Measurements from ENCODE around the gene BEGAIN.

Gene BEGAIN

DNA sequence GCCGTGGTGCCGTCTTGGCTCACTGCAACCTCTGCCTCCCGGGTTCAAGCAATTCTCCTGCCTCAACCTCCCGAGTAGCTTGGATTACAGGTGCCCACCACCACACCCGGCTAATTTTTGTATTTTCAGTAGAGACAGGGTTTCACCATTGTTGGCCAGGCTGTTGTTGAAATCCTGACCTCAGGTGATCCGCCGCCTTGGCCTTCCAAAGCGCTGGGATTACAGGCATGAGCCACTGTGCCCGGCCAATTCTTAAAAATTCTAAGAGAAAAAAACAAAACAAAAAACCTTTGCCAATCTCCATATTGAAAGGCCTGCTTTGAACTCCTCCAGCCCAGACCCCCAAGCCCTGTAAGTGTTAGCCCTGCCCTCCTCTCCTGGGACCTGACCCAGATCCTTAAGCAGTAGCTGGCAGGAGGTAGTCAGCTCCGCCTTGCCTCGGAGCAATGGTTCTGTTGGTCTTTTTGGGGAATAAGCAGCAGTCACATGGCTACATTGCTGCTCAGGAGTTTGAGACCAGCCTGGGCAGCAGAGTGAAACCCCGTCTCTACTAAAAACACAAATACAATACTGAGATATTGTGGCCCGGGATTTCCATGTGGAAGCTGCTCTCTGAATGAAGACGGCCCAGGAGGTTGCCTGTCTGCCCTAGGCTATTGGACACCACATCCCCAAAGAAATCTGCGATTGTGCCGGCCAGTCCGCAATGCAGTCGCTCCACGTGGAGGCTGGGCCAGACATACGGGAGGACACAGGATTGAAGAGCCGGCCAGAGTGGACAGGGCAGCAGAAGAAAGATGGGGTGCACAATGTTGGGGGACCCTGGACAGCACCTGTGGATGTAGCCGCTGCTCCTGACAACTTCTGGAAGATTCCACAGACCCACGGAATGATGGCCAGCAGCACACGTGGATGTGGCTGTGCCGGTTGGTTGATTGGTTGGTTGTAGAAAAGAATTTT lies 28.8 kb upstream of the BEGAIN start:
- no peak for DNase-seq (ENCODE audit: low read depth)

- no peak for DNase-seq (ENCODE audit: low read depth)
Observed at GRCh38 chr14:100614803-100615202, 27.6 kb upstream of the BEGAIN start.

GRCh38 chr14:100612986-100613385 lies 25.8 kb upstream of the BEGAIN start:
- DNase-seq (ENCODE audit: low read depth), result no peak

DNA sequence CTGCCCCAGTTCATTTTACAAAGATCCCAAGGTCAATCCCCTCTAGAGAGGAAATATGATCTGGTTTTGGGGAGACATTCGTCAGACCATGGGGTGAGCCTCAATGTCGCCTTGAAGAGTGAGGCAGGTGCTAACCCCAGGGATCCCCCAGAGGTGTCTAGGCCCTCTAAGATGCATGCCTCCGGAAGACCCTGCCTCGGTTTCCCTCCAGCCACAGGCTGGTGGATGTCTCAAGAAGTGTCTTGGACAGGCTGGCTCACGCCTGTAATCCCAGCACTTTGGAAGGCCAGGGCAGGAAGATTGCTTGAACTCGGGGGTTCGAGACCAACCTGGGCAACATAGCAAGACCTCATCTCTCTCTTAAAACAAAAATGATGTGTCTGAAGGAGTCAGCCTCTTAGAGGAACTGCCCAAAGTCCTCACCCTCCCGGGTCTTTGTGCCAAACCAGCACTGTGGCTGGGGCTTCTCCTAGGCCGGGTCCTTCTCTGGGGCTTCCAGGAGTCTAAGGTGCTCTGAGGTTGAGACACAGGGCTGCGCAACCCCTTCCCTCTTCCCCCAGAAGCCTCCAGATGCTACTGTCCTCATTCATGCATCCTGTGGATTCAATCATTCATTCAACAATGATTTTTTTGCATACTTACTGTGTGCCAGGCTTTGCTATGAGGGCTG lies 24.7 kb upstream of the BEGAIN start:
- no peak for DNase-seq (ENCODE audit: low read depth)

DNA sequence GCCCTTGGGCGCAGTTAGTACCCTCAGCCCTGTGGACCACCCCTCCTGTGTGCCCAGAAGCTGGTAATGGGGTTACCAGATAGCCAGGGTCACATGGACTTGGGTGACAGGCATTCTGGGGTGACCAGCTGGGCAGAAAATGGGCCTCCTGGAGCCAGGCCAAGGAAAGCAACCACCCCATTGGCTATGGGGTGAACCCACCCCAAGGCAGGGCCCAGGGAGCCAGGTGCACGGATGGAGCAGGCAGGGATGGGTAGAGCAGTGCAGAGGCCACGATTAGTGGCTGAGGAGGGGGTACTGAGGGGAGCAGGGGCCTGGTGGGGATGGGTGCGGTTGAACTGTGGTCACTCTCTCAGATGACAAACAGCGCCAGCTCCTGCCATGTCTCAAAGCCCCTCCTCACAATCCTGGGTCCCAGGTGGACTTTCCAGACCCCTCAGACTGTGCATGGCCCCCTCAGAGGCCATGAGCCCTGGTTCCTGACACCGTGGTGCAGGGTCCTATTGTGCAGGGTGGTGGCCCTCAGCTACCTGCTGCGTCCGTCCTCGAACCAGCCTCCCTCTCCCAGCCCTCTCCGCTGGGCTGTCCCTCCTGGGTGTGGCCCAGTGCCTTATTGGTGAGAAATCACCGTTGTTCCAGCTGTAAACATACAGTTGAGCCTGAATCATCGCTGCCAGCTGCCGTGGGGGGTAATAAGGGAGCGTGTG lies 23.4 kb upstream of the BEGAIN start:
- no peak for DNase-seq (ENCODE audit: low read depth)

GRCh38 chr14:100609941-100610391 lies 22.7 kb upstream of the BEGAIN start:
- no peak for DNase-seq (ENCODE audit: low read depth)

DNA sequence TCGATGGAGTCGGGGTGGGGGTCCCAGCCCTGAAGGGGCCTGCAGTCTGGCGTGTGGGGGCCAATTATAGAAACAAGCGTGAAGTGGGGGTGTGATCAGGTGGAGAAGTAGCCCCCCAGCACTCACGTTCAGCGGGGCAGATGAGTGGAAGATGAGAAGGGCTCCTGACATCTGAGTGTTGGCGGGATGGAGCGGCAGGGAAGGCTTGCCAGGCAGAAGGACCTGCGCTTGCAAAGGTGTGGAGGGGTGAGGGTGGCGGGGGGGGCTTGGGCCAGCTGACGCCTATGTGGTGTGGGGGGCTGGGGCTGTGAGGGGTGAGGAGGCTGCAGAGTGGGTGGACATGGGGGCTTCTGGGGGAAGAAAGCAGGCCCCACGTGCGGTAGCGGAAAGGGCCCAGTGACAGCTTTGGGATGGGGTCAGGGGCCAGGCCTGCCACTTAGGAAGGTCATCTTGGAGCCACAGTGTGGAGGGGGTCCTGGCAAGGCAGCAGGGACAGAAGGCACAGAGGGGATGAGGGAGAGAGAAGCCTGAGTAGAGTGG lies 22.2 kb upstream of the BEGAIN start:
- DNase-seq (ENCODE audit: low read depth), result no peak

GRCh38 chr14:100608586-100609330 lies 21.5 kb upstream of the BEGAIN start:
- DNase-seq (ENCODE audit: low read depth), result no peak

DNA sequence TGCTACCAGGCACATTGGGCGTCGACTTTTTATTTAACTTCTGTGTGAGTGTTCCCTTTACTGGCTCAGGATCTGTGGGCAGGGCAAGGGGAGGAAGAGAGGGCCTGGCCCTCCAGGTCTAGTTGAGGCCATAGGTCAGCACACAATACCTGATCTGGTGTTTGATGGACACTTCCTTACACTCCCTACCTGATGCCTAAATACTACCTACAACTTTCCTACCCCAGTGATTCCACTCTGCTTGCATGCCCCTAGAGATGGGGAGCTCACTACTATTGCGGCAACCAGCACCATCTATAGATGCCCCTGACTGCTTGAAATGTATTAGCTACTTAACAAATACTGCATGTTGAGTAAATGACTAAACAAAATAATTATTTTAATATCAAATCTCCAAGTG lies 20.8 kb upstream of the BEGAIN start:
- DNase-seq (ENCODE audit: low read depth), result no peak

DNA sequence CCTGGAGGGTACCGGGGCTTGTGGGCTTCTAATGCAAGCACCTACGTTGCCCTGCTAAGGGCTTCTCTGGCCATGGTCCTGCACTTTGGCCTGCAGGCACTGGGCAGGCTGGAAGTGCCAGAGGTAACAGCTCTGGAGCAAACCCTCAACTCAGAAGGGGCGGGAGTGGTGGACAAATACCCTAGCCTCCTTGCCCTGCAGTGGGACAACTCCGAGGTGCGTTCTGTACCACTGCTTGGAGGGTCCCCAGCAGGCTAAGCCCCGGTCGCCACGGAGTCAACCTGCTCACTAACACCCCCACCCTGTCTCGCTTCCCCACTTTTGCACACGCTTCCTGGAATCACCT lies 20.4 kb upstream of the BEGAIN start:
- no peak for DNase-seq (ENCODE audit: low read depth)

- no peak for DNase-seq (ENCODE audit: low read depth)
Observed at GRCh38 chr14:100606687-100607610, 19.7 kb upstream of the BEGAIN start.

GRCh38 chr14:100605706-100606686 lies 18.8 kb upstream of the BEGAIN start:
- no peak for DNase-seq (ENCODE audit: low read depth)

- no peak for DNase-seq (ENCODE audit: low read depth)
Observed at GRCh38 chr14:100605230-100605629, 18.0 kb upstream of the BEGAIN start.

DNA sequence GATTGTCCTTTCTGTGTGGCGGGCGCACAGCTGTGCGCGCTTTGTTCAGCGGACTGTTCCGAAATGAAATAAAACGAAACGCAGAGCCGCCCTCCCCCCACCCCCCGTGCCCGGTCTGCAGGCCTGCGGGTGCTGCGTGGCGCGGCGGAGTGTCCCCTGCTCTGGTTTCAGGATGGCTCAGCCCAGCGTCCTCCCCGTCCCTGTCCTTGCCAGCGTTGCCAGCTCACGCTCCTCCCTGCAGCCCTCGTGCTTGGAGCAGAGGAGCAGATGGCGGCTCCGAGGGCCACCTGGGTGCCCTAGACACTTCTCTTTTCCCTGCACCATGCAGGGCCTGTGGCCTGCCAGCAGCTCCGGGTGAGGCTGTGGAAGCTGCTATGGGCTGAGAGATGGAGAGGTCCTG lies 17.5 kb upstream of the BEGAIN start:
- no peak for DNase-seq (ENCODE audit: low read depth)

GRCh38 chr14:100604121-100604501 lies 16.9 kb upstream of the BEGAIN start:
- DNase-seq (ENCODE audit: low read depth), result no peak

DNA sequence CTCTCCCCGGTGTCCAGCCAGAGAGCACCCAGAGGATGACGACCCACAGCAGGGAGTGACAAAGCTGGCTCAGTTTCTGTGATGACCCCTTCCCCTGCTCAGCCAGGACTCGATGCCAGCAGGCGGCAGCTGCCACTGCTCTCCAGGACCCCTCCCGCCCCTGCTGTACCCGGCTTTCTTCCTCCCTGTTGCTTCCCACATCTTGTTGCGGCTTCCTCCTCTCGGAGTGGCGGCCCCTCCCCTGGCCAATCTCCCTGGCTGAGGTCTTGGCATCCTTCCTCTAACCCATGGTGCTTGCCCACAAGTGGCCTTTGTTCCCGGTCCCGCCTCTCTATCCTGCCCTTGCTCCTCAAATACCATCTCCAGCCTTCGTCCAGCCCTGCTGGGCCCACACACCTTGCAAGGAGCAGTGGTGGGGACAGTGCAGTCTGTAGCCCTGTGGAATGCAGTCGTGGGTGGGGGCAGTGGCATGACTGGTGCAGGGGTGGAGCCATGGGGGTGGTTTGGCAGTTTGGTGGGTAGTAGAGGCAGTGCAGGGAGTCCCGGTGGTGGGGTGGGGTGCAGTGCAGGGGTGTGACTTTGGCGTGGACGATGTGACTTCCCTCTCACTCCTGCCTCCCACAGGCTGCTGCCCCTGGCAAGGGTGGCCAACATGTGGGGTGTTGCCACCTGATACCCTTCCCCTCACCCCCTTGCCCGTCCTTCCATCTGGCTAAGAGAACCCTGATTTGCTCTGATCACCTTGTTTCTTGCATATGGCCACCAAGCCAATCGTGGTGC lies 16.3 kb upstream of the BEGAIN start:
- no peak for DNase-seq (ENCODE audit: low read depth)

DNA sequence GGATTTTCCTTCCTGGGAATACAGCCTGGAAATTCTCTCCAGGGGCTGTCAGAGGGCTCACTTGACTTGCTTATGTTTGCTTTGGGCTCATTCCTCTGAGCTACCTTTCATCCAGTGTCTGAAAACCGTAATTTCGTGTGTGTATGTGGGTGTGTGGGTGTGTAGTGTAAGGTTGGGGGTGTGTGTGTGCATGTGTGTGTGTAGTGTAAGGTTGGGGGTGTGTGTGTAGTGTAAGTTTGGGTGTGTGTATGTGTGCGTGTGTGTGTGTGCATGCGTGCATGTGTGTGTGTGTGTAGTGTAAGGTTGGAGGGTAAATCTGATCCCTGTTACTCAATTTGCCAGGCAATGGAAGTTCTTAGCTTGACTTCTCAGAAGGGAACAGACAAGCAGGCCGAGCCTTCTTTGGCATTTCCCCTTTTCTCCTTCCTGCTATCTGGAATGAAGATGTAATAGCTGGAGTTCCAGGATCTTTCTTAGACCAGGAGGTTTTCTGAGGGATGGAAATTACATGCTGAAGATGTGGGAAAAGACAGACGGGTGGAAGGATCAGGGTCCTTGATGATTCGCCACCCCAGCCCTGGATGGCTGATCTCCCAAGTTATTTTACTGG lies 15.5 kb upstream of the BEGAIN start:
- no peak for DNase-seq (ENCODE audit: low read depth)

DNA sequence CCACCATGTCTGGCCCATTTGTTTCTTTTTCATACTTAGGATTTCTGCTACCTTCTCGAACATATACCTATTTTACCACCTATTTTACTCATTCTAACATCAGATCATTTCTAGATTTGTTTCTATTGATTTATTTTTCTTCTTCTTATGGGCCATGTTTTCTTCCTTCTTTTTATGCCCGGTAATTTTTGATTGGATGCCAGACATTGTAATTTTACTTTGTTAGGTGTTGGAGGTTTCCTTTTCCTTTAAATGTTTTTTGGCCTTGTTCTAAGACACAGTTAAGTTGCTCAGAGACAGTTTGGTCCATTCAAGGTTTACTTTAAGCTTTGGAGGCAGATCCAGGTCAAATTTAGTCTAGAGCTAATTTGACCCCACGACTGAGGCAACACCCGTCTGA lies 14.7 kb upstream of the BEGAIN start:
- DNase-seq (ENCODE audit: low read depth), result no peak
